ENCODE data around the gene RCN1. TPM values are rescaled to one million over a fixed set of nuclear protein-coding genes. Genes with fewer than 3 reads are reported as not detected.

RCN1 gene
- total and polyA plus RNA-seq, 11 donors = 14.4 to 76.5 (median 25.3) TPM

- DNase-seq (no peak), ATAC-seq (no peak)
- Histone ChIP-seq H3K36me3 (no peaks in the 10 kb centered on the region), H3K27ac (no peak overlapping the region), H3K27me3 (no peaks in the 10 kb centered on the region), H3K4me1 (peaks cover 0 to 7% (median 0%) of the 10 kb centered on the region in 12 donors), H3K4me3 (no peak overlapping the region), H3K9me3 (no peaks in the 10 kb centered on the region)
- WGBS, 4 donors = 95 to 100% (median 97%) methylated on average over 3 of the region's 3 CpGs
- intact Hi-C loops (cut with DNase I) = no loop called here
- no peak for TF ChIP-seq CTCF (IDR thresholded peaks at IDR 0.05)
- no peak for TF ChIP-seq POLR2A (IDR thresholded peaks at IDR 0.05)
Observed at GRCh38 chr11:32137869-32138268, 47.0 kb downstream of the RCN1 start.

GRCh38 chr11:32138902-32139301, 48.0 kb downstream of the RCN1 start:
- H3K4me3 ChIP-seq = no peak overlapping the region
- no peaks in the 10 kb centered on the region for H3K27me3 ChIP-seq
- ATAC-seq = no peak
- H3K36me3 ChIP-seq = no peaks in the 10 kb centered on the region
- H3K9me3 ChIP-seq = no peaks in the 10 kb centered on the region
- no peak for DNase-seq
- no peak overlapping the region for H3K27ac ChIP-seq
- TF ChIP-seq CTCF (IDR thresholded peaks at IDR 0.05) (no peak), POLR2A (IDR thresholded peaks at IDR 0.05) (no peak)
- peaks cover 0 to 7% (median 0%) of the 10 kb centered on the region in 12 donors for H3K4me1 ChIP-seq
- 84 to 96% (median 94%) methylated on average over 3 of the region's 3 CpGs for WGBS, 4 donors
- intact Hi-C loops (cut with DNase I) = no loop called here

- Histone ChIP-seq H3K4me1 (peaks cover 0 to 7% (median 0%) of the 10 kb centered on the region in 12 donors), H3K9me3 (no peaks in the 10 kb centered on the region), H3K27me3 (no peaks in the 10 kb centered on the region), H3K27ac (no peak overlapping the region), H3K36me3 (no peaks in the 10 kb centered on the region), H3K4me3 (no peak overlapping the region)
- 64 to 75% (median 67%) methylated on average over 3 to 4 of the region's 4 CpGs for WGBS, 4 donors
- intact Hi-C loops (cut with DNase I) = no loop called here
- DNase-seq (no peak), ATAC-seq (no peak)
- TF ChIP-seq POLR2A (IDR thresholded peaks at IDR 0.05) = no peak
- TF ChIP-seq CTCF (IDR thresholded peaks at IDR 0.05) = no peak
Observed at GRCh38 chr11:32139896-32140520, 49.1 kb downstream of the RCN1 start.

GRCh38 chr11:32141745-32142546, 51.1 kb downstream of the RCN1 start:
- Histone ChIP-seq H3K27me3 (no peaks in the 10 kb centered on the region), H3K4me1 (peaks cover 0 to 7% (median 0%) of the 10 kb centered on the region in 12 donors), H3K4me3 (no peak overlapping the region), H3K9me3 (no peaks in the 10 kb centered on the region), H3K27ac (no peak overlapping the region), H3K36me3 (no peaks in the 10 kb centered on the region)
- ATAC-seq (no peak), DNase-seq (no peak)
- intact Hi-C loops (cut with DNase I) = no loop called here
- 72 to 83% (median 77%) methylated on average over 6 of the region's 6 CpGs for WGBS, 4 donors
- TF ChIP-seq POLR2A (IDR thresholded peaks at IDR 0.05) = no peak
- no peak for TF ChIP-seq CTCF (IDR thresholded peaks at IDR 0.05)

Measured in heart left ventricle (tissue), 16 donors.